Suppressor macrophage (primary cell): ENCODE measurements around the gene ECM1.

ENCODE experiments used
- DNase-seq, 4 experiments: peaks; one replicate each; pipeline ENCODE4 v3.0.0-alpha.2; 2020 to 2022

ECM1 gene

DNA sequence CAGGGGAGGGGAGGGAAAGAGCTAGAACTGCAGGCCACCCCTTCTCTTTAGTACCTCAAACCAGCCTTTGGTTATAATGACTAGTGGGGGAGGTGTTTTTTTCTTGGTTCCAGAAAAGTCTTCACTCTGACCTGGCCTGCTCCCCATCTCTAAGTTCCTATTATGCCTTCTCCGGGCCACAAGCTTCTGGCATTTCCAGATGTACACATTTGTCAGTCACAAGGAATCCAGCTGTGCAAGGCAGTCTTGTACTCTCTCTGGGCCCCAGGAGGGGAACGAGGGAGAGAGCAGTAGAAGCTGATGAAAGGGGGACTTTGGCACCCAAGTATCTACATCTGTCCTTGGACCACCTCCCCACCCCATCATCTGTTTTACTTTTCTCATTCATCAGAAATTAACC lies 4.9 kb downstream of the ECM1 start:
- no peak for DNase-seq

DNA sequence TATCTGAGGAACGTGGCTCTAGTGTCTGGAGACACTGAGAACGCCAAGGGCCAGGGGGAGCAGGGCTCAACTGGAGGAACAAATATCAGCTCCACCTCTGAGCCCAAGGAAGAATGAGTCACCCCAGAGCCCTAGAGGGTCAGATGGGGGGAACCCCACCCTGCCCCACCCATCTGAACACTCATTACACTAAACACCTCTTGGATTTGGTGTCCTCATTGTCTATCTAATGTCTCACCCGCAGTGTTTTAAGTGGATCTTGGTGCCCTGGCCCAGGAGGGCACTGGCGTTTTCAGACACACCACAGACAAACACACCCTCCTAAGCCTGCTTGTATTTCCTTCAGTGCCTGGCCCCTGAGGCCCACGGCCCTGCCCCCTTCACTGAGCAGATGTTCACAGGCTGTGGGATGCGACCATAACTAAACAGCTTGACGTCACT lies 5.5 kb downstream of the ECM1 start:
- DNase-seq, result no peak

DNA sequence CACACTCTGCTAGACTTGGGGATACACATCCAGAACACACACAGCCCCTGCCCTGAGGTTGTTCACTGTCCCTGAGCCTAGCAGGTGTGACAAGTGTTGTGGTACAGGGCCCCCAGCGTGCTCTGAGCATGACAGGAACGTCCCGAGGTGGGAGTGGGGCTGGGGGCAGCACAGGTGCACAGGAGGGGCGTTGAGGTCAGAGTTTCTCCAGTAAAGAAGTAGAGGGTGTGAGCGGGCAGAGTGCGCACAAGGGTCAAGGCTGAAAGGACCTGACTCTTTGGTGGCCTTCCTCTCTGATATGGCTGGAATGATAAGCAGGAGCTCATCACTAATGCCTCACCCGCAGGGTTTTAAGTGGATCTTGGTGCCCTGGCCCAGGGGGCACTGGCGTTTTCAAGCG lies 6.4 kb downstream of the ECM1 start:
- no peak for DNase-seq

DNA sequence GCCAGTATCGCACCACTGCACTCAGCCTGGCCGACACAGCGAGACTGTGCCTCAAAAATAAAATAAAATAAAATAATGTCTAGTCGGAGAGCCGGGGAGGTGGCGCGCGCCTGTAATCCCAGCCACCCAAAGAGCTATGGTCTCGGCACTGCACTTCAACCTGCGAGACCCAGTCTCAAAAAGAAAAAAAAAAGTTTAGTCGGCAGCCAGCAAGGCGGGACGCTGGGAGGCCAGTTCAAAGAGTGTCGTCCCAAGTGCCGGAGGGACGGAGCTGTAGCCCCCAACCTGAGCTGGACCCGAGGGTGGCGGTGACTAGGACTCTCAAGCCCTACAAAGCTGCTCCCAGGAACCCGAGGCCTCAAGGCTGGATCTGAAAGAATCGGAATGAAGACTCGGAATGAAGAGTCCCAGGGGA lies 7.0 kb downstream of the ECM1 start:
- no peak for DNase-seq

DNA sequence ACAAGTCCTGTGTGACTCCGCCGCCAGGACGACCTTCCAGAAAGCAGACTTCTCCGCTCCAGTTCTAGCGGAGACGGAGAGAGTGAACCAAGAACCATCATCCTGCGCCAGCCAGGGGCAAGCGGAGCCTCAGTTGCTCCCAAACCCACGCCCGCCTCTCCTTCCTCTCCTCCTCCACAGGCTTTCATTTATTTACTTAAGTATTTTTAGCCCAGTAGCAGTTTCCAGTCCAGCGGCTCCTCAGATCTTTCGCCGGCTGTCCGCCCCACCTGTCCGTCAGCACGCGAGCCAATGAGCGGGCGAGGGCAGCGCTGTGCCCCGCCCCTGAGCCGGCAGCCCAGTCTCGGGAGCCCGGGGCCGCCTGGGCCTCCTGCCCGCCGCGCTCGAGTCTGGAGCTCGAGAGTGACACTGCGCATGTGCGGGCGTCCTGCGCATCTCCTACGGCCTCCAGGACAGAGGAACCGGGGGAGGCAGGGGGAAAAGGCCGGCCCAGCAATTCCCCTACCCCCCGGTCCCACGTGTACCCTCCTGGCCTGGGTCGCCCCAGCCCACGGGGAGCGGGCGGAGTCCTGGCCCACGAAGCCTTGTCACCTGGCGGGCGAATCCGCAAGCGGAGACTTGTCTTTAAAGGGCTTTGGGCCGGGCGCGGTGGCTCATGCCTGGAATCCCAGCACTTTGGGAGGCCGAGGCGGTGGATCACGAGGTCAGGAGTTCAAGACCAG lies 7.6 kb downstream of the ECM1 start, which contains the start of gene FALEC:
FALEC (plus strand) TSS at position 425 of the 722 bp plus-strand sequence.
- DNase-seq, result peak; percentile 98 to 99 (median 98)

DNA sequence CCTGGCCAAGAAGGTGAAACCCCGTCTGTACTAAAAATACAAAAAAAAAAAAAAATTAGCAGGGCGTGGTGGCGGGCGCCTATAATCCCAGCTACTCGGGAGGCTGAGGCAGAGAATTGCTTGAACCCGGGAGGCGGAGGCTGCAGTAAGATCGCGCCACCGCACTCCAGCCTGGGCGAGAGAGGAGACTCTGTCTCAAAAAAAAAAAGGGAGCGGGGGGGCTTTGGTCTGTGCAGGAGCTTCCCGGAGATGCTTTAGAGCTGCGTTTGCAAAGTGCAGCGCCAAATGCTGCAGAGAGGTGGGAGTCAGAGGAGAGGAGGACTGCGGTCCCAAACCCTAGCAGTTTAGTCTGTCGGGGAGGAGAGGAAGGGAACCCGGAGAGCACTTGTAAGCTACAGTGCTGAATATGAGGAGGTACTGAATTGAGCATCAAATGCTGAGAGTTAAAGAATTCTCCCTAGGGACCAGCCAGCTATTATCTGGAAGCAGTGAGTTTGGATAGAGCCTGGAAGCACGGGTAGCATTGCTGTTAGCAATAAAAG lies 8.2 kb downstream of the ECM1 start:
- DNase-seq, result peak in 3 of 4 experiments; percentile 9 to 17 (median 10)

DNA sequence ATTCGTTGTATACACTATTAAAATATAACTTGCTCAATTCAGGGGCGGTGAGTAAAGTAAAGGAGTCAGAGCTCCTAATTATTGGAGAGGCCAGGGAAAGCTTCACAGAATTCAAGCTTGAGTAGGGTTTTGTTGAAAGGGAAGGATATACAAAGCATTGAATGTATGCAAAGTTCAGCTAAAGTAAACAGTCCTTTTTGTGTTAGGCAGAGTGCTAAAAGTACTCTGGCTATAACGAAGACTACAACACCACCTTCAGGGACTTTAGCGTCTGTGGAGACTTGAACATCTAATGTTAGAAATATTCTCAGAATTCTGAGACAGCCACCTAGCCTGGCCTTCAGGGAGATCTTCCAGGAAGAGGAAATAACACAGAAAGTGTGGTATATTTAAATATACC lies 8.7 kb downstream of the ECM1 start:
- no peak for DNase-seq

DNA sequence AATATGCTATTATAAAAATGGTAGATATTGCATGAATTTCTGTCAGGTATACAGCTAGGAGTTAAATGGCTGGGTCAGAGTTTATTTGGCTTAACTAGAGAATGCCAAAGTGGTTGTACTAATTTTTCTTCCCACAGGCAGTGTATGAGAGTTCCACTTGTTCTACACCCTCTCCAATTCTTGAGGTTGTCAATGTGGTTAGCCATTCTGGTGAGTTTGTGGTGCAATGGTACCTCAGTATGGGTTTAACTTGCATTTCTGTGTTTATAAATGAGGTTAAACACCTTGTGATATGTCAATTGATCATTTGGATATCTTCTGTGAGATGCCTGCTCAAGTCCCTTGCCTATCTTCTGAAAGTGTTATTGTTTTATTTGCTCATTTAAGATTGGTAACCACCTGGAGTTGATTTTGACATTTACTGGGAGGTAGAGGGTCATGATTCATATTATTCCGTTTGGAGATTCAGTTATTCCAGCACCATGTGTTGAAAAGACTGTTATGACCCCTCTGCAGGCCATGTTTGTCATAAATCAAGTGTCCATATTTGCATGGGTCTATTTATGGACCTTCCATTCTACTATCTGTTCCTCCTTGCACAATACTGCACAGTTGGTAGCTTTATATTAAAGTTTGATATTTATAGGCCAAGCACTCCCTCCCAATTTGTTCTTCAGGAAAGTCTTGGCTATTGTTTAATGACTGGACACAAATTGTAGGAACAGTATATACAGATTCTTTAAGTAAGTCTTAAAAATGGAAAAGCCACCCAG lies 13.5 kb downstream of the ECM1 start:
- DNase-seq, result no peak

DNA sequence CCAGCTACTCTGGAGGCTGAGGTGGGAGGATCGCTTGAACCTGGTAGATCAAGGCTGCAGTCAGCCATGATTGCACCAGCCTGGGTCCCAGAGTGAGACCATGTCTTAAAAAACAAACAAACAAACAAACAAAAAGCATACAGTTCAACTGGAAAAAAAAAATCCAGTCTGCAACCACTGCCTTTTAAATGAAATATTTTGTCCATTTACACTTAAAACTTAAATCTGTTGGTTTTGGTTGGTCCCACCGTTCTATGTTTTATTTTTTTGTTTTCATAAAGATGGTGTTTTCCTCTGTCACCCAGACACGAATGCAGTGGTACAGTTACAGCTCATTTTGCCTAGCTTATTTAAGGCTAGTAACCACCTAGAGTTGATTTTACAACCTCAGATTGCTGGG lies 17.4 kb downstream of the ECM1 start:
- DNase-seq, result no peak

DNA sequence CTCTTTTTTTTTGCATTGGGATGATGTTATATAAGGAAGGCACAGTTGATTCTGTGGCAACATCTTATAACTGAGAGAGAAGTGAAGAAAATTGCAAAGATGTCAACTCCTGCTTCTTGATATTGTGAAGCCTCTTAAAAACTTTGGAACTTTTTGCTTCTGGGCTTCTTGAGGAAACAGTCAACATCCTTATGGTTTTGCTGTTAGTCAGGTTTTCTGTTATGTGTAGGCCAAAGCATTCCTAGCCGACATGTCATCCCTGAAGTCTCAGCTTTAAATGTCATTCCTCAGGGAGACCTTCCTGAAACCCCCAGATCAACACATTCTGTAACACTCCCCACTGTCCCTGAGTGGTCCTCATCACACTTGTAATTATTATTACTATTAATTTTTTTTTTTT lies 20.3 kb downstream of the ECM1 start:
- DNase-seq, result no peak

DNA sequence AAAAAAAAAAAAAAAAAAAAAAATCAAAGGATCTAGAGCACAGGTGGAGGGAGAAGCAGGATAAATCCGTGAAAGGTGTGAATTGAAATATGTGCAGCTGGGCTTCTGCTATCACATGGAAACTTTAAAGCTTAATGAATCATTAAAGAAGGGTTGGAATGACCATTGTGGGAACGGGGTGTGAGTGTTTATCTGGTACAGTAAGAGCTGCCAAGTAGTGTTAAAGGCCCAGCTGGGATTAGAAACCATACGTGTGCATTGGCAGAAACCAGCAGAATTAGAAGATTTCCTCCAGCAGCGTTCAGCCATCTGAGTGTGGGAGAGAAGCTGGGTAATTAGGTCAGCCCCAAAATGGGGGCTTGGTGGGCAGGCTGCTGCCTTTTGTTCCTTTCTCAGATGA lies 21.1 kb downstream of the ECM1 start:
- no peak for DNase-seq

DNA sequence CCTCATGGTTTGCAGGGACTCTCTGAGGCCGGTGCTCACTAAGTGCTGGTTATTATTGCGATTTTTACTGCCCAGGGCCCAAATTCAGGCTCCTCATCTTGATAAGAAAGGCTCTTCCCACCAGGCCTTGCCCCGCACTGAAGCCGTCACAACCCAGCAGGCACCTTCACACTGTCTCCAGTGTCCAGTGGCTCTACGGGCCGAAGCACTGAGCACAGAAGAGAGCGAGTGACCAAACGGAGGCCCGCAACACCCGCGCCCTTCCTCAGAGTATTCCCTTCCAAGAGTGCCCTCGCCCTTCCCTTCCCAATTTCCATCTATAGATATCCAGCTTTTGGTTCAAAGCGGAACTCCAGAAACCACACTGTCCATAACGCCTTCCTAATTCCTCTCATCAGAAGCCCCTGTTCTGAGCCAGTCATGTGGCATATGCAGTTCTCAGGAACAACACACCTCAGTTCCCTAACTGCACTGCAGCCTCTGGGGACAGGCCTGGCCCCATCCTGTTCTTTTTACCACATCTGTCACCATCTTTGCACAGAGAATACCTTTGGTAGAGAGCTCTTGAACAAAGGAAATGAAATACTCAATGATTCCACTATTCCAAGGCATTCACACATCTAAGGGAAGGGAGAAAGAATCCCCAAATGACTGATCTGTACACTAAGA lies 22.7 kb downstream of the ECM1 start:
- no peak for DNase-seq

DNA sequence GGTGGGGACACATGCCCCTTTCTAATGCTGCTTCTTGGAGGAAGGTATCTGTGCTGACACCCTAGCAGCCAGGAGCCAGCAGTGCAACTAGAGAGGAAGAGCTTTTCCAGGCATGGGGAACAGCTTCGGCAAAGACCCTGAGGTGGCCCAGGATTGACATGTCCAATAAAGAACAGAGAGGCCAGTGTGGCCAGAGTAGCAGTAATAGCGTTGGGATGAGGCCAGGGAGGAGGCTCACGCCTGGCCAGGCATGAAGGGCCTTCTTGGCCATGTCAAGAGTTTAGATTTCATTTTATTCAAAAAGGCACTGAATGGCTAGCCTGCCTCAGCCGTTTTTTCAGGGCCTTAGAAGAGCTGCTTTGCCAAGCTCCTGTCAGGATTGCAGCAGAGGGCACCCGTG lies 25.0 kb downstream of the ECM1 start:
- peak in 1 of 4 experiments; percentile 17 for DNase-seq

DNA sequence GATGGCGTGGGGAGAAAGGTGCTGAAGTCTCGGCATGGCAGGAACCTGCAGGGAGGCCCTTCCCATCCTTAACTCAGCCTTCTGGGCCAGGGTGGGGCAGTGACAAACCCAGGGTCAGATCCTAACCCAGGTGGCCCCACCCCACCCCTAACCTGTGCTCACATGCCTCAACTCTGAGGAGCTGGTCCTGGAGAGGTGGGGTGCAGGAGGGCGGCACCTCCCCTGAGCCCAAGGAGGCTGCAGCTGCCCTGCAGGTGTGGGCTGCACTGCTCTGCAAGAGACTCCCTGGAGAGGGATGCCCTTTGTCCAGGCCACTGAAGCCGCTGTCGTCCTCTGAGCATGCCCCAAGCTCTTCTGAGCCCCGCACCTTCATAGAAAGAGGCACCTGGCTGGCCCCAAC lies 26.1 kb downstream of the ECM1 start:
- DNase-seq, result no peak

DNA sequence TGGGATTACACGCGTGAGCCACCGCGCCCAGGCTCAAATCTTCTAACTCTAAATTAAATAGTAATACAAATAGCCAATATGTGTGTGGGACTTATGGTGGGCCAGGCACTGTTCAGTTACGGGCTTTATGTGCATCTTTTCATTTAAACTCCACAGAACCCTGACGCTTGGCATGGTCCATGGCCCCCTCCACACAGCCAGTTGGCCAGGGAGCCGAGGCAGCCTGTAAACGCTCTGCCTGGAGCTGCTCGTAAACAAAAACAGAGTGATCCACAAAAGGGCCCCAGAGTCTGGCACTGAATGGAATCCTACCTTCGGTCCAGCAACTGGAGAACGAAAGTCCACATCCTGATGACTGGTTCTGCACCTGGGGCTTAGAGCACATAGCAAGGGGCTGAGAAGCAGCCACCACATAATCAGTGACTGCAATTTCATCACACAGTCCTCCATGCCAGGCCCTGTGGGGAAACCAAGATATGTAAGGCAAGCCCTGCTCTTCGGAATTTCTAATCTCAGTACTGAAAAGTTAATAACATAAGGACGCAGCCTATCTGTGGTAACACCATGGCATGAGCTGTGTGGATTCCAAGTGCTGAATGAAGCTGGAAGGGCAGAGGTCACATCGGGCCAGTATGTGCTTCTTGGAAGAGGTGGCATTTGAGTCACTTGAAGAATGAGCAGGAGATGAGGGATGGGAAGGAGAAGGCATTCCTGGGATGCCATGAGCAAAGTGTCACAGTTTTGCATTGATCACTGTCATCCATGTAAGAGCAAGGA lies 27.8 kb downstream of the ECM1 start:
- no peak for DNase-seq

DNA sequence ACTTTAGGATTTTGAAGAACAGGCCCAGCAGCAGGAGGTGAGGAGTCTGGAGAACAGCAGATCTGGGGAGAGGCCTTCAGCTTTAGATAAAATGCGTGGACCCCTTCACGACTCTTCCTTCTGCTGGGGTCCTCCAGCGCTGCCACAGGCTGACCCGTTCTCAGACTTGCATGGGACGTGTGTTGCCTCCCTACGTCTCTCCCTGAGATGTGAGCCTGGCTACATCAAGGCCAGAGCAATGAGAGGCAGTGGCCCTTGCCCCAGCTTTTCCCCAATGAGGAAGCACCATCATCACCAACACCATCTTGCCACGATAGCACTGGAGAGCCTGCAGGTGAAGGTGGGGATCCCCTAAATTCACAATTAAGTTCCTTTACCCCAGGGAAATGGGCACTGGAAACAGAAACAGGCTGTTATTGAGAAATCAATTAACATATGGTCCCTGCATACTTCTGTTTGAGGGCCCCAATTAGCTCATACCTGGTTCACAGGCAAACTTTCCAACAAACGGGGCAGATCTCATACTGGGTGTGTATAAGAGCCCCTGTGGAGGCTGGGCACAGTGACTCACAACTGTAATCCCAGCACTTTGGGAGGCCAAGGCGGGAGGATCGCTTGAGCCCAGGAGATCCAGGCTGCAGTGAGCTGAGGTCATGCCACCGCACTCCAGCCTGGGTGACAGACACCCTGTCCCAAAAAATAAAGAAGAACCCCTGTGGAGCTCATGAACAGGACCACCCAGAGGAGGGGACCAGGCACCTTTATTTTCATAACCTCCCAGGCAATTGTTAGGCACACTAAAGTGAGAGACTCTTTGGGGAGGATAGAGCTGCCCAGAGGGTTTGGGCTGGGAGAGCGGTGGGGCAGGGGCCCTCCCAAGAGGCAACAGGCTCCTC lies 29.2 kb downstream of the ECM1 start:
- no peak for DNase-seq

DNA sequence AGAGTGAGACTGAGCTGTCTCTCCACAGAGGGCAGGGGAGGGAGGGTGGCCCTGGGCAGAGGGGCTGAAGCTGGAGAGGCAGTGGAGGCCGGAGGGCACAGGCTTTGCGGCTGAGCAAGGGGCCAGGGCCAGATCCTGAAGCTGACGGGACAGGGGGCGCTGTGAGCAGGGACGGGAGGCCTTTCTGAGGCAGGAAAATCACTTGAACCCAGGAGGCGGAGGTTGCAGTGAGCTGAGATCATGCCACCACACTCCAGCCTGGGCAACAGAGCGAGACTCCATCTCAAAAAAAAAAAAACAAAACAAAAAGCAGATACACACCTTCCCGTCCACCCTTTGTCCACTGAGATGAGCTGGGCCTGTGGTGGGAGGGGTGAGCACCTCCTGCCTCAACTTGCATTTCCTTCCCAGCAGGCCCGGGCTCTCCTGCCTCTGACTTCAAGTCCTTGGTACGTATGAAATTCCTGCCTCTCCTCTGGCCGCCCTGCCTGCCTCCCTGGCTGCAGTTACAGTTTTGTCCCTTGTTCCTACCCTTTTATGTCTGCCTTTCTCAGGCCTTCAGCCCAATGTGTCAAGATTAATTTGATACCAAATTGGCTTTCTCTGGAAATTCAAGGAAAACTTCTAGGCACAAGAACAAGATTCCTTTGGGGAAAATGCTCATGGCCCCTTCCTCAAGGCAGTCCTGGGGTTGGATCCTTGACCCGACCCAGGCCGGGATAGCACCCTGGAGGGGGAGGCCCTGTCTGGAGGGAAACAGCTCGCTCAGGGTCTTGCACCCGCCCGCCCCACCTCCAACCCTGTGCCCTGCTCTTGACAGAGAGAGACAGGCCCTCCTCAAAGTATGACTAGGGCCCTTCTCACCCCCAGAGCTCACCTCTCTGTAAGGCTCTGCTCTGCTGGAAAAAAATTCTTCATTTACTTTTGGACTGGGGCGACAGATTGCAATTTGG lies 30.1 kb downstream of the ECM1 start:
- DNase-seq, result no peak

DNA sequence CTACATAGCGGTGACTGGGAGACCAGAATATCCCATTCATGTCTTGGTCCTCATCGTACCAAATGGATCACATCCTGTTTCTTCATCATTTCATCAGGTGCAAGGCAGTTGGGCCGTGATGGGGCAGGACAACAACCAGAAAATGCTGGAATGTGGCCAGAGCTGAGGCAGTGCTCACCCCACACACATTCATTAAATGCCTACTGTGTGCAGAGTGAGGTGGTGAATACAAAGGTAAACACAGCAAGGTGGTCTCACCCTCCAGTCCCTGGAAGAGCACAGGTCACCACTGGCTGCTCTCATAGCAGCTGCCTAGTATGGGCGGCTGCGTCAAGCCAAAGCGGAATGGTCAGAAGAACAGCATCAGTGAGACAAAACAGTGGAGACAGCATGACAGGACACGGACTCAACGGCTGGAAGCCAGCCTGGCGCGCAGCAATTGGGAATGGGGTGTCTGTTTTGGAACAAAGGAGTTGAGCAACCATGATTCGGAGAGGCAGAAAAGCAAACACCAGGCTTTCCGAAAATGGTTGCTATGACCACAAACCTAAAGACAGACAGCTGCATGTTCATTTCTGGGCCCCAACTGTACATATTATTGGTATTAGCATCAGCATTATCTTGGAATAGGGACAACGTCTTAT lies 35.7 kb downstream of the ECM1 start:
- no peak for DNase-seq

DNA sequence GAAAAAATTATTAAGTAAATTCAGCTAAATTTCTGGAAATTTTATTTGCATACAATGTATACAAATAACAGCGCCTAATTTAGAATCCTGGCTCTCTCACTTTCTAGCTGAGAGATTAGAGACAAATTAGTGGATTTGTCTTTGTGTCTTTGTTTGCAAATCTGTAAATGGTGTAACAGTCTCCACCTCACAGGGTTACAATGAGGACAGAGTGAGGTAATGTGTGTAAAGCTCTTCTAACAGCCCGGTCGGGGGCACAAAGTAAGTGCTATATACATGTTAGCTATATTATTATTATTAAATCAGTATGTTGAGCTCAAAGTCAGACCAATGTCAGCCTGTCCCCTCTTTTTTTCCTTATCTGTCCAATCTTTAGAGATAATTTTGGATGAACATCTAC lies 36.3 kb downstream of the ECM1 start:
- no peak for DNase-seq
